HG02970 (cell line): ENCODE results near the gene CD86.
A peak's percentile ranks its signal among the peaks of the same experiment; 100 is the strongest.
"Not testable (repeated sequence)": the region's sequence is repeated elsewhere in the genome, so short reads cannot be mapped to it uniquely, and the experiment has no call there.

Experiments used
- ATAC-seq: cut with Tn5 transposase; IDR thresholded peaks from one replicate; pipeline ENCODE4 v1.9.1; 2021; ENCODE audit warnings: mild to moderate bottlenecking, moderate library complexity, moderate number of reproducible peaks; ENCODE audit not compliant: unreplicated experiment, low FRiP score

The CD86 gene

DNA sequence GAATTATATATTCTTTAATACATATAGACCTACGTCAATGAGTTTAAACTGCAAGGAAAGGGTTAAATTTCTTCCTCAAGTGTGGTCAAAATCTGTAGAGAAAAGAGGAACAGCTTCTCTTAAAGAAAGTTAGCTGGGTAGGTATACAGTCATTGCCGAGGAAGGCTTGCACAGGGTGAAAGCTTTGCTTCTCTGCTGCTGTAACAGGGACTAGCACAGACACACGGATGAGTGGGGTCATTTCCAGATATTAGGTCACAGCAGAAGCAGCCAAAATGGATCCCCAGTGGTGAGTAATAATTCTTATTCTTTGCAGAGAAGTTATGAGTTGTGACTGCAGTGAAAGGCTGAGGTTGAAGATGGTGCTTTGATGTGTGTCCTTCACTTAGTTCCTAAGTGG, at the start of gene CD86:
TSS of gene CD86 (plus strand) at position 148 of the 400 bp plus-strand sequence. CDS start at position 276, 128 bp downstream.
- peak; percentile 59 for ATAC-seq

DNA sequence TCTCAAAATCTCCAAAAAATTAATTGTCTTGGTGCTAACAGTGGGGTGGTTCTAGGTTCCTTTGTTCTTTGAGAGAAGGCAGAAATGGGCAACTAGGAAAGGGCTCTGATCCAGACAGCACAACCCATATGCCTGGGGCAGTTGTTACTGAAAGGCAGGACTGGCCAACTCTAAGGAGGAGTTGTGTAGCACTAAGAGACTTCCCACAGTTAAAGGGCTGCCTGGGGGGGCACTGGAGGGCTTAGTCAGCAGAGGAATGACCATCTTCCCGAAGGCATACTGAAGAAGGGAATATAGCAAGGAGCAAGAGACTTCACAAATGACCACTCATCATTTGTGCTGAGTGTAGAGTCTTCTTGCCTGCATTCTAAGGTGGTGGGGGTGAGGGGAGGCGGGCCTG, 48.9 kb upstream of the CD86 start:
- ATAC-seq = no peak

- ATAC-seq = no peak
Measured at GRCh38 chr3:122008166-122008565, 47.0 kb upstream of the CD86 start.

DNA sequence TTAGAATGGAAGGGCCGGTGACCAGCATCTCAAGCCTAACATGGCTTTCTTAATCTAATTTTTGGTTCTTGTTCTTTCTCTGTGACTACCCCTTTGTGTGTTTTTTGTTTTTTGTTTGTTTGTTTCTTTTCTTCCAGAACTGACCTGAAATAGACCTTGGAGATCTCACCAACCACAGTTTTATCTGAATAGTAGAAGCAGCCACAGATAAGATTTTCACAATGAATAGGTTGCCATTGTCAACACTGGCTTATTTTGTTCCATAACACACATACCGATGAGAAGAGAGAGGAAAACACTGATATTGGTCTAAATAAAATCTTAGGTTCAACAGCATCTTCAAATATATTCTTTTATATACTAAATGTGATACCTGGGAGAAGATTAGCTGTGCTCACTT, 44.7 kb upstream of the CD86 start:
- ATAC-seq = no peak

DNA sequence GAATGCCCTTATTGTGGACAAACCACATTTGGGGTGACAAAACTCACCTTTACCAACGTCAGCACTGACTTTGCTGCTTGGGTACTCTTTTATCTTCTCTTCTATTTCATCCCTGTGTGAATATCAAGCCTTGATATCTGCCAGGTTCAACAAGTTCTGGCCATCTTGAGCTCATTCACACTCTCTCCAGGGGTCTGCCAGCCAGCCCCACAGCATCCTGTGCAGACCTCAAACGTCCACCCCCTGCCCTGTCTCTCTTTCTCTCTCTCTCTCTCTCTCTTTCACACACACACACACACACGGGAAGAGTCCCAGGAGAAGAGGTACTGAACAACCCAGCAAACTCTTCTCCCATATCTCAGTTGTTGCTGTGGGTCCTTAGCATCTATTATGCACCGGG, 43.8 kb upstream of the CD86 start:
- no peak for ATAC-seq

GRCh38 chr3:122012821-122013220, 42.3 kb upstream of the CD86 start:
- no peak for ATAC-seq

- ATAC-seq = no peak
Measured at GRCh38 chr3:122013448-122013925, 41.7 kb upstream of the CD86 start.

GRCh38 chr3:122014741-122015140, 40.4 kb upstream of the CD86 start:
- peak; percentile 65 for ATAC-seq

GRCh38 chr3:122019493-122019892, 35.7 kb upstream of the CD86 start:
- no peak for ATAC-seq

DNA sequence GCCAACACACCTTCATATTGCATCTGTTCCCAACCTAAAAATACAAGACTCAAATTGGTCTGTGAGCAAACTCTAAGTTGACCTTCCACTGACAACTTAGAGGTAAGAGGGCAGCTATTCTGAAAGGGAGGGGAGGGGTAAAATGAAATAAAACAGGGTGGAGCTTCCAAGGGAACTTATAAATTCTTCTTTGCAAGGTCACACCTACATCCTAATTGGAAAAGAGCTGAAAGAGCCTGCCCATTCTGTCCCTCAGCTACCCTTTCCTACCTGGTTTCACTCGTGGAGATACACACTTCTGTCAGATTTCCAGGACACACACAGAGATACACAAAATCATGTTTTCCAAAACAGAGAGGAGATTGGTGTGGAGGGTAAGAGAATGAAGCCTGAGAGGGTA, 34.1 kb upstream of the CD86 start:
- no peak for ATAC-seq

- peak; percentile 55 for ATAC-seq
Measured at GRCh38 chr3:122021811-122022401, 33.3 kb upstream of the CD86 start, which contains the start of gene ILDR1. Gene ILDR1 (minus strand): TSS chr3:122022247. CDS start chr3:122022077, 170 bp downstream.

DNA sequence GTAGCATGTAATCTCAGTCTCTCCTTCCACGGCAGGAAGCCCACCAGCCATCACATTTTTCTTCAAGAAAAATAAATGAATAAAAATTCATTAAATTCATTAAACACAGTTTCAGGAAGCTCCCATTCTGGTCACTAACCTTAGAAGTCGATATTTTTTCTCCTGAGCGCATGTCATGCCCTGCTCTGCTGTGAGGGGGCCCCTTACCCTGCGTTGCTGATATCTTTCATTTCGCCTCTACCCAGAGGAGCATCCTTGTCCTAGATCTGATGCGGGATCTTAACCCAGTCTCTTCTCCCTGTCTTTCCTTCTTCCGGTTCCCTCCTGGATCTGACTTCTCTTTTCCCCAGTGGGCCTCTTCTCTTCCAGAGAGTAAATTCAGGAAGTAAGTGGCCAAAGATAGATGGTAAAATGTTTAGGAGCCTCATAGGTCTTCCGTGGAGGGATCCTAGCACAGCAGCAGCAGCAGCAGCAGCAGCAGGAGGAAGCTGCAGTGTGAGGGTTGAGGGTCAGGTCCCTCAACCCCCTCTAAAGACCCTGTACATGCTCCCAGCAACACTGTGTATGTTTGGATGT, 31.7 kb upstream of the CD86 start:
- no peak for ATAC-seq

DNA sequence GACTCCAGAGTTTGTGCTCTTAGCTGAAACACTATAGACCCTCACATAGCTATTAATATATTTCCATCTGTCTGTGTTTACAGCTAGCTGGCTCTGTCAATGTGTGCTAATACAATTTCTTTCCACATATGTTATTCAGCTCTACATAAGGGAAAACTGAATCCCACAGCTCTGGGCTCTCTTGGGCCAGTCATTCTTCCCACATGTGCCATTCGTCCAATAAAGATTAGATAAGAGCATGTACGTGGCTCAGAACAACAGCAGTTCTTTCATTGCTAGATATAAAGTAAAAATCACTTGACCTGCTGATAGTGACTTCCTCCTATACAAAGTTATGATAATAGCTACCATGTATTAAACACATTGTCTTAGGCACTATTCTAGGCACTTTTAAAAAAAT, 30.4 kb upstream of the CD86 start:
- no peak for ATAC-seq

DNA sequence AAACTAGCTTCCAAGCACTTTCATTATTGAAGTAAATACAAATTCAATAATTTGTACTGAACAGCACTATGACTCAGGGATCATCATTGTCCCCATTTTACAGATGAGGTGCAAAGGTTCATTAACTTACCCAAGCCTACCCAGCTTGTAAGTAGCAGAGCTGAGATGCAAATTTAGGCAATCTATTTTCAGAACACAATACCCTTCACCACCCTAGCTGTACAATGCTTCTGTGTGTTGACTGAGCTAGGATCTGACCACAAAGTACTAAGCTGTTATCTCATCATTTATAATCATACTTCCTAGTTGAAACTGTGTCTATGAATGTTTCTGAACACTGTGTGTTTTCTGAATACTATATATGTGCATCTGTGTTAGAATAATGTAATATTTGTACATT, 29.9 kb upstream of the CD86 start:
- ATAC-seq = no peak

- no peak for ATAC-seq
Measured at GRCh38 chr3:122030381-122031122, 24.6 kb upstream of the CD86 start.

GRCh38 chr3:122031123-122031468, 24.1 kb upstream of the CD86 start:
- no peak for ATAC-seq

- ATAC-seq = no peak
Measured at GRCh38 chr3:122032531-122032930, 22.6 kb upstream of the CD86 start.

- no peak for ATAC-seq
Measured at GRCh38 chr3:122033023-122033422, 22.1 kb upstream of the CD86 start.

DNA sequence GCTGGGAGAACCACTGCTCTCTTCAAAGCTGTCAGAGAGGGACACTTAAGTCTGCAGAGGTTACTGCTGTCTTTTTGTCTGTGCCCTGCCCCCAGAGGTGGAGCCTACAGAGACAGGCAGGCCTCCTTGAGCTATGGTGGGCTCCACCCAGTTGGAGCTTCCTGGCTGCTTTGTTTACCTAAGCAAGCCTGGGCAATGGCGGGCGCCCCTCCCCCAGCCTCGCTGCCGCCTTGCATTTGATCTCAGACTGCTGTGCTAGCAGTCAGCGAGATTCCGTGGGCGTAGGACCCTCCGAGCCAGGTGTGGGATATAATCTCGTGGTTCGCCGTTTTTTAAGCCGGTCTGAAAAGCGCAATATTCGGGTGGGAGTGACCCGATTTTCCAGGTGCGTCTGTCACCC, 7.9 kb upstream of the CD86 start:
- ATAC-seq = not testable (repeated sequence)

GRCh38 chr3:122047773-122048172, 7.4 kb upstream of the CD86 start:
- ATAC-seq = not testable (repeated sequence)

DNA sequence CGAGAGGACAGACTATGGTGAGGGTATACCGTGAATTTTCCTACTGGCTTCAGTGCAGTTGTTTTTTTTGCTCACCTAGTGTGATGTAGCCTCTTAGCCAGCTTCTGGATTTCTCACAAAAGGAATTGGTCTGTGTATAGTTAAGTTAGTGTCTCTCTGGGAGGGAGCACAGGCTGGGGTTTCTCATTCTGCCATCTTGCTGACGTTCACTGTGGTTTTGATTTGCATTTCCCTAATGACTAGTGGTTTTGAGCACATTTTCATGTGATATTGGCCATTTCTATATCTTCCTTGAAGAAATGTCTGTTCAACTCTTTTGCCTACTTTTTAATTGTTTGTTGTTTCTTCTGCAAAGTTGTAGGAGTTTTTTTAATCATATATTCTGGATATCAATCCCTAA, 2.2 kb upstream of the CD86 start:
- ATAC-seq = no peak

DNA sequence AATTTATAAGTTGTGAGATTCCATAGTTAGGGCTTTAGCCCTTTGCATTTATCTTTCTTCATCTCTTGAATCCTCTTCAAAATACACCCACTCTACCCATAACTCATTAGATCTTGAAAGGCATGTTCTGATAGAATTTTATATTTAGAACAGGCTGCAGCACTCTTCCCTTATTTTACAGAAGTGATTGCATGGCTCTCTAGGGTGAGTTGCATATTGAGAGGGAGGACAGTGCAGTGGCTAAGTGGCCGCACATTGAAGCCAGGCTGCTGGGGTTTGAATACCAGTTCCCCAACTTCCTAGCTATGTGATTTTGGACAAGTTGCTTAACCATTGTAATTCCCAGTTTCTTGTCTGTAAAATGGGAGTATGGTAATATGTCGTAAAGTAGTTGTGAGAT, 2.5 kb downstream of the CD86 start:
- ATAC-seq = no peak
